Ramos (cell line): ENCODE measurements around the gene NOL4L.

Source experiments
- in situ Hi-C: fragments of 300-500 bp; cut with MboI; formaldehyde crosslinking; loops from one replicate; pipeline ENCODE4 v1.14.3; 2022; ENCODE audit warnings: low sequenced_read_pairs; ENCODE audit not compliant: unreplicated experiment

Gene NOL4L

DNA sequence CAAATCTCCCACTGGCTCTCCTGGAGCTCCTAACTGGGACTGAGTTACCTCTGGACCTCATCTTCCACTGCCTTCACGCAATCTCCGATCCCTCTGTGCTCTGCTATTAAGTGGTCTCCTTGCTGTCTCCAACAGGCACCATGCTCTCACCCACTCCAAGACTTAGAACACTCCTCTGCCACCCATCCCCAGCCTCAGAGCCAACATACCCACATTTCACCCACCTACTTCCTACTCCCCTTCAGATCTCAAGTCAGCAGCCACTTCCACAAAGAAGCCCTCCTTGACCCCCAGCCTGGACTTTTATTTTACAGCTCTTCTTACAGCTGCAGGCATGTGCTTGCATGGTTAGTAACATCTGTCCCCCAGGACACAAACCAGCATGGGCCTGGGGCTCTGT, 29.6 kb upstream of the NOL4L start:
- in situ Hi-C loops, result no loop called here

DNA sequence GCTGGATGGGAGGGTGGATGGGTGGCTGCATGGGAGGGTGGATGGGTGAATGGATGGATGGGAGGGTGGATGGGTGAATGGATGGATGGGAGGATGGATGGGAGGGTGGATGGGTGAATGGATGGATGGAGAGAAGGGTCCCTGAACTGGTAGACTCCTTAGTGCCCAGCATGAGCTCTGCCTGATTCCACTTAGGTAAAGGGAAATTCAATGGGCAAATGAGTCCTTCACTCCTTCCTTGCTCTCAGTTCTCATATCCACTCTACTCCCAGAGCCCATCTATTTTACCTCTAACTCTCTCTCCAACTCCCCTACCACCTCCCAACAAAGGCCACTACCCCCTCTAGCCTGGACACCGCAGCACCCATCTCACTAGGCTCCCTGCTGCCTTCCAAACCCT, 29.2 kb upstream of the NOL4L start:
- in situ Hi-C loops, result no loop called here

DNA sequence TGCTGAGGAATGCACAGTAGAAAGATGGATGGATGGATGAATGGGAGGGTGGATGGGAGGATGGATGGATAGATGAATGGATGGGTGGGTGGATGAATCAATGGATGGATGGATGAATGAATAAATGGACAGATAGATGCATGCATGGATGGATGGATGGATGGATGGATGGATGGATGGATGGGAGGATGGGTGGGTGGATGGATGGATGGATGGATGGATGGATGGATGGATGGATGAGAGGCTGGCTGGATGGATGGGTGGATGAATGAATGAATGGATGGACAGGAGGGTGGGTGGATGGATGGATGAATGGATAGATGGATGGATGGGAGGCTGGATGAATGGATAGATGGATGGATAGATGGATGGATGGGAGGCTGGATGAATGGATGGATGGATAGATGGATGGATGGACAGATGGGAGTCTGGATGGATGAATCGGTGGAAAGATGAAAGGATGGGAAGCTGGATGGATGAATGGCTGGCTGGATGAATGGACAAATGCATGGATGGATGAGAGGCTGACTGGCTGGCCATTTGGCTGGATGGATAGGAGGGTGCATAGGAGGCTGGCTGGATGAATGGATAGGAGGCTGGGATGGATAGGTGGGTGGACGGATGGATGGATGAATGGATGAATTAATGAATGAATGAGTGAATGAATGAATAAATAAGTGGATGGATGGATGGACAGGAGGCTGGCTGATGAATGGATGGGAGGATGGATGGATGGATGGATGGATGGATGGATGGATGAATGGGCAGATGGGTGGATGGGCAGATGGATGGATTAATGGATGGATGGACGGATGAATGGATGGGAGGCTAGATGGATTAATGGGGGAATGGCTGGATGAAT, 28.3 kb upstream of the NOL4L start:
- in situ Hi-C loops, result no loop called here

DNA sequence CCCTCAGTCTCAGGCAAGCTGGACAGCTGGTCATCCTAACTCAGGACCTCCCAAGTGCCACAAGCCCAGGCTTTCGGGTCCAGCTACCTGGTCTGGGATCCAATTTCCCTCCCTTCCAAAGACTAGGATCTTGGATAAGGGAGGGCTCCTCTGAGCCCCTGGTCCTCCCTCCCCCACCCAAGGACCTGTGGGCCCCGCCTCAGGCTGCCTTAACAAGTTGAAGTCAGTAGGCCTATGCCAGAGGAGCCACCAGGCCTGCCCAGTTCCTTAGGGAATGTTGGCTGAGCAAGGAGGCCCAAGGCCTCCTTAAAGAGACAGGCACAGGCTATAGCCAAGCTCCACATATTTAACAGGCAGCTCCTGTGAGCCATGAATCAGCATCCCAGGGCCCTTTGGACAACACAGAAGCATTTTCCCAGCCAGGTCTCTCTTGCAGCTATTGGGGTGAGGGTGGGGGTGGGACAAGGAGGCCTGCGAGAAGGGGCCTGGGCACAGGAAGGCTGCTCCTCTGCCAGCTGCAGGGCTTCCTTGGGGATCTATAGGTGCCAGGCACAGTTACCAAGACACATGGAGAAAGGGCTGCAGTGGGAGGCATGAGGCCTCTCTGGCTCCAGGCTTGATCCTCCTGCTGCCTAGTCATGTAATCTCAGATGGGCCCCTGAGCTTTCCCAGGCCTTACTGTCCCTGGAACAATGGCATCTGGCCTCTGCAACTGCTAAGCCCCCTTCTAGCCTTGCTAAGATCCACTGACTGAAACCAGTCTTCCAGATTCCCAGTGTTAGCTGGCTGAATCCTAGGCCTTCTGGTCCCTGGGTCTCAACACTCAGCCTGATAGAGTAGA, 27.4 kb upstream of the NOL4L start:
- in situ Hi-C loops, result no loop called here

DNA sequence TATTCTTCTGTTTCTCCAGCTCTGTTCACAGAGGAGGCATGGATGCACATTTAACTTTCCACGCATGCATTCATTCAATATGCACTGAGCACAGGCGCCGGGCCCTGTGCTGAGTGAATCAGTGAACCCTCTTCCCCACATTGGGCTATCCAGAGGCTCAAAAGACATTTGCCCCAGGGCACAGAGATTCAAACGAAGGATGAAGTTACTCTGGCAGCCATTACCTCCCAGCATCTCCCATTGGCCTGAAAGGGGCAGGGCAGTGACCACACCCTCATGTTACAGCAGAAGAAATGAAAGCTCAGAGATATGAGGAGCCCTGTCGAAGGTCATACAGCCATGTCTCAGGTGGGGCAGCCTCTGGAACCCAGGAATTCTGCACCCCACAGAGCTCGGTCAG, 26.7 kb upstream of the NOL4L start:
- in situ Hi-C loops, result no loop called here

DNA sequence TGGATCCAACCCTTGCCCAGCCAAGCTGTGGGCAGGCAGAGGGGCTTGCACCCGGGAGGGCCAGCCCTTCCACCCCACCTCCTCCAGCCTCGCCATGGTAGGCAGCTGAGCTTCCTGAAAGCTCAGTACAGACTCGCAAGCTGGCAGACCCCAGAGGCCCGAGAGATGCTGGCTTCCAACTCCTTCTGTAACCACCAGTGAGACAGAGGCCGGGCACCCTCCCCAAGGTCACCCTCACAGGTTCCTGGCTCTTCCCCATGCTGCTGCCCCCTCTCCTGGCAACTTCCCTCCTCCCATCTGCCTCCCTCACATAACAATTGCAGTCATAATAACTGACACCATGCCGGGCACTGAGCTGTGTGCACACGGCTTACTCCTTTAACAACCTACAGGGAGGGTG, 26.2 kb upstream of the NOL4L start:
- in situ Hi-C loops, result no loop called here

DNA sequence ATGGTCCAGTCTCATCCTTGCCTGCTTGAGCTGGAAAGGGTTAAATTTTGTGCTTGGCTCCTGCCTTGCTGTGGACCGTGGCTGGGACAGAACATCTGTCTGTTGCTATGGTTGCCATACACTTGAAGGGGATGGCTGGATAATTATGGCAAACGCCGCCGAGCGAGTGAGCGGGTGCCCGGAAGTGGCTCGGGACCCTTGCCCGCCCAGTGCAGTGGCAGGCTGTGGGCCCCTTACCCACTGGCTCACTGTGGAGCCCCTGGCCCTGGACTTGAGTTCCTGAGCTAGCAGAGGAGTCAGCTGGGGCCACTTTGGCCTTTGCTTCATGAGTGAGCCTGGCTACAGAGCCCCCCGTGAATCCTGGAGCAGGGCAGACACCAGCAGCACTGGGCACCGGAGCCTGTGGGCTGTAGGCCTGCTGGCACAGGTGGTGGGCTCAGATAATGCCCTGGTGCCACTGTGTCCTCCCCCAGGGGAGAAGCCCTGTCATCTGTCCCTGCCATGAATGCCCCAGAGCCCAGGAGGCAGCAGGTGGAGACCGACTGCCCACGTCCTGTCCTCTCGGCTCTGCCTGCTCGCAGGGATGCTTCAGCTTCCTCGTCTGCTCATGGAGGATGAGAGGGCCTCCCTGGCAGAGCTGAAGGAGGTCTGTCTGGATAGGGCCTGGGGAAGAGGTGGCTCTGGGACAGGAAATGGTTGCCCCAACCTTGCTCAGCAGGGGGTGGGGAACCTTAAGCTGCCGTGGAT, 25.5 kb upstream of the NOL4L start:
- in situ Hi-C loops, result no loop called here

DNA sequence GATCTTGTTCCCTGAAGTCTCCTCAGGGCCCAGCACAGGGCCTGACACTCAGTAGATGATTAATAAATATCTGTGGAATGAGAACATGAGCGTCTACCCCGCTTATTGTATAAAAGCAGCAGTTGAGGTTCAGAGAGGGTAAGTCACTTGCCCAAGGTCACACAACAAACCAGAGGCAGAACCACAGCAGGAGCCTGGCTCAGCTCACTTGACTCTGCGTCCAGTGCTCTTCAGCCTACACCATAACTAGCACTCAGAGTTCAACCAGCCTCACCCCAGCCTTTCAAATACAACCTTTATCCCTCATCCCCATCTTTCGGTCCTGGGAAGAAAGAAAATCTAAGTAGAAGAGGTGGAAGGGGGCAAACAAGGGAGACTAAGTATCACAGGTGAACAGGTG, 24.9 kb upstream of the NOL4L start:
- in situ Hi-C loops, result no loop called here

DNA sequence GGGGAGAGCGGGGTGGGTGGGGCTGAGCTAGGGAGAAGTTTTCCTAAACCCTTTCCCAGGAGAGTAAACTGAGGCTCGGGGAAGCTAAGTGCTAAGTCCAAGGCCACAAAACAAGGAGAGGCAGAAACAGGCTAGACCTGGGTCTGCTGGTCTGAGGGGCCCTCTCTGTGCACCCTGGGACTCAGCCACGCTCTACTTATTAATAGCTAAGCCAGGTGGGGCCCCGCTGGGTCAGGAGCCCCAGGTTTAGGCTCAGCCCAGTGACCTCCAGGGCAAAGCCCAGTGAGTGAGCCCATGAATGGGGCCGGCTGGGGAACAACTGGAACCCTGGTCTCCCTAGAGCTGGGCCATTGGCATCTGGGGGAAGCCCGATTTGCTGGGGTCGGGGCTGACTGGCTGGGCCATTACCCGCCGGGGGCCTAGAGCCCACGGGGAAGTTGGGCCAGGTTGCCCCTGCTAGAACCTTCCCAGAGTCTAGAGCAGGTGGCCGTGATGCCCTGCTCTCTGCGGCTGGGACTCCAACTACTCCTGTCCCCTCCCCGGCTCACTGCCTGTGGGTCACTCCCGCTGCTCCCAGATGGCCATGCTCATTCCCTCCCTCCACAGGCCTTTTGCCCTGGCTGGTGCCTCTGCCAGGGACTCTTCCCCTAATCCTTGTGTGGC, 24.1 kb upstream of the NOL4L start:
- in situ Hi-C loops, result no loop called here

DNA sequence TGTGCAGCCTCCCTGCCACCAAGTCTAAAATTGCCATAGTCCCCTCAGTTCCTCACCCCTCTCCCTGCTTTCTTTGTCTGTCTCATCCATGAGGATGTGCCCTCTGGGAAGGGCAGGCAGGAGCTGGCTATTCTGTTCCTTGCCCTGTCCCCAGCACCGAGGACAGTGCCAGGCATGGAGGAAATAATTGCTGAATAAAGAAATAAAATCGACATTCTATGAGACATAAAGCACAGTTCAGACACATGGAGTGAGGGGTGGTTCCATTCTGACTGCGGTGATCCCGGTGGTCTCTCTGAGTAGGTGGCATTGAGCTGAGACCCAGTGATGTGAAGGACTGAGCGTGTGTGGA, 23.5 kb upstream of the NOL4L start:
- in situ Hi-C loops, result no loop called here

DNA sequence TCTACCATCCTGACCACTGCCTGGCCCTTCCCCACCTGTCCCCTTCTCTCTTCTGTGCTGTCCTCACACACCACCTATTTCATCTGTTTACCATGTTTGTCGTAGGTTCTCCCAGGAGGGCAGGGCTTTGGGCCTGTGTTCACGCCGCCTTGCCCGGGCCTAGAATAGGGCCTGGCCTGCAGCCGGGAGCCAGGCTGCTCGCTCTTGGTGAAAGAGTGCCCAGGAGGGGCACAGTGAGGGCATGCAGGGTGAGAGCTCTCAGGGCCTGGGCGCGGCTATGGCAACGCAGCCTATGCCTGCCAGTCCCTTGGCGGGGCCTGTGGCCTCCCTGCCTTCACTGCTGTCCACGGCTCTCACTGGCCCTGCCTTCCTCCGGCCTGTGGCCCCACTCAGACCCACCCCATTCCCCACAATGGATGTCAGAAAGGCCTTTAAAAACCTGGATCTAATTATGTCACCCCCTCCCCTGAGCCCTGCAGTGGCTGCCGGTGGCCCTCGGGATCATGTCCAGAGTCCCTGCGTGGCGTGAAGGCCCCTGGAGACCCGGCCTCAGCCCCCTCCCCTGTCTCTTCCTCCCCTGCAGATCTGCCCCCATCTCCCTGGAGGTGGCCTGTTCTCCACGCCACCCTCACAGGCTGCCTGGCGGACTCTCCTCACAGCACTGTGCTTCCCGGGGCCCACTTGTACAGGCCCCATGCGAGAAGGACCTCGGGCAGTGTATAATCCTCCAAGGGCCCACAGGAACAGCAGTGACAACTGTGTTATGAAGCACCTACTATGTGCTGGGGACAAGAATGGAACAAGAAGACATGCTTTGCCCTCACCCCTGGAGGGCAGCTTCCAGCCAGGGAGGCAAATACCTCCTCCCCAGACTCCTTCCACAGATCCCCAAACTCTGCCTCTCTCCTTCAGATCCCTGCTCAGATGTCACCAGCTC, 22.9 kb upstream of the NOL4L start:
- in situ Hi-C loops, result no loop called here

DNA sequence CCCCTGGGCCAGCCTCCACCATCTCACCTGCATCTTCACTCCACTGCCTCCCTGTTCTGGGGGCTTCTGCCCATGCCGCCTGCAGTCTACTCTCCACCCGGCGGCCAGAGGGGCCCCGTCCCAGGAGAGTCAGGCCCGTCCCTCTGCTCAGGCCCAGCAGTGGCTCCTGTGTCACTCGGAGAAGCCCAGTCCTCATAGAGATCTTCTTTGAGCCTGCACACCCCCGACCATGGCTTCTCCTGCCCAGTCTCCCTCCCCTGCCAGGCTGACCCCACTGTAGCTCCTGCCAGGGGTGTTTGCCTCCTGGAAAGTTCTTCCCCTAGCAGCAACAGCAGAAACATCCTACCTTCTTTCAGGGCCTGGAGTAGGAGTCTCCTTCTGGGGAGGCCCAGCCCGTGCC, 22.2 kb upstream of the NOL4L start:
- in situ Hi-C loops, result no loop called here

DNA sequence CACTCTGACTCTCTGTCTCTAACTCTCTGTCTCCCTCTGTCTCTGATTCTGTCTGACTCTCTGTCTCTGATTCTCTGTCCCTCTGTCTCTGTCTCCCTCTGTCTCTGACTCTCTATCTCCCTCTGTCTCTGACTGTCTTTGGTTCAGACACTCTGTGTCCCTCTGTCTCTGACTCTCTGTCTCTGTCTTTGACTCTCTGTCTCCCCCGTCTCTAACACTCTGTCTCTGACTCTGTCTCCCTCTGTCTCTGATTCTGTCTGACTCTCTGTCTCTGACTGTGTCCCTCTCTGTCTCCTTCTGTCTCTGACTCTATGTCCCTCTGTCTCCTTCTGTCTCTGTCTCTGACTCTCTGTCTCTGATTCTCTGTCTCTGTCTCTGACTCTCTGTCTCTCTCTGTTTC, 21.7 kb upstream of the NOL4L start:
- in situ Hi-C loops, result no loop called here

DNA sequence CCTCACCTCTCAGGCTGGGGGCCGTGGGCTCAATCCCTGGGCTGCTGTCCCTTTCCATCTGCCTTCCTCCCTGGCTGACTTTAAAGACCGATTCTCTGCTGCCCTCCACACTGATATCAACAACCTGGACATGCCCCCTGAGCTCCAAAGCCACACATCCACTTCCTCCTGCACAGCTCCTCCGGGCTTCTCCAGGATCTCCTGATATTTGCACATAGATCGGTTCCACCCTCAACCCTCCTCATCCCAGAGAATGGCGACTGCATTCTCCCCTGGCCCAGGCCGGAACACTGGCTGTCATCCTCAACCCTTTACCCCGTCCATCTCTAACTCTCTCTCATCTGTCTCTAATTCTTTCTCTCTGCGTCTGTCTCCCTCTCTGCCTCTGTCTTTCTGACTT, 21.0 kb upstream of the NOL4L start:
- in situ Hi-C loops, result no loop called here

DNA sequence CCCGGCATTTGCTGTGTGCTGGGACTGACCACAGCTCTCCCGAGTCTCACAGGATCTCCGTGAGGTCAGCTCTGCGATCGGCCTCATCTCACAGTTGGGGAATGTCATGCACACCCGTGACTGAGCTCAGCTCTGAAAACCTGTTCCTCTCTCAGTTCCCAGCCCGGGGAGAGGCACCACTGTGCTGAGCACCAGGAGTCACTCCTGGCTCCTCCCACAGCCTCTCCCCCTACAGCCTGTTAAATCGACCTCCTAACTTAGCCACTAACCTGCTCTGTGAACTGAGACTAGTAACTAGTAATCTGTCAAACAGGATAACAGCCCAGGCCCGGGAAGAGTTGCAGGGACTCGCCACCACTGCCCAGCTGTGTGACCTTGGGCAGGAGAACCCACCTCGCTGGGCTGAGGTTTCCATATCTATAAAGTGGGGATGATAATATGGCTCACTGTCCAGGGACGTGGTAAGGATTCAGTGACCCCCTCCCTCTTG, 20.1 kb upstream of the NOL4L start:
- in situ Hi-C loops, result no loop called here

DNA sequence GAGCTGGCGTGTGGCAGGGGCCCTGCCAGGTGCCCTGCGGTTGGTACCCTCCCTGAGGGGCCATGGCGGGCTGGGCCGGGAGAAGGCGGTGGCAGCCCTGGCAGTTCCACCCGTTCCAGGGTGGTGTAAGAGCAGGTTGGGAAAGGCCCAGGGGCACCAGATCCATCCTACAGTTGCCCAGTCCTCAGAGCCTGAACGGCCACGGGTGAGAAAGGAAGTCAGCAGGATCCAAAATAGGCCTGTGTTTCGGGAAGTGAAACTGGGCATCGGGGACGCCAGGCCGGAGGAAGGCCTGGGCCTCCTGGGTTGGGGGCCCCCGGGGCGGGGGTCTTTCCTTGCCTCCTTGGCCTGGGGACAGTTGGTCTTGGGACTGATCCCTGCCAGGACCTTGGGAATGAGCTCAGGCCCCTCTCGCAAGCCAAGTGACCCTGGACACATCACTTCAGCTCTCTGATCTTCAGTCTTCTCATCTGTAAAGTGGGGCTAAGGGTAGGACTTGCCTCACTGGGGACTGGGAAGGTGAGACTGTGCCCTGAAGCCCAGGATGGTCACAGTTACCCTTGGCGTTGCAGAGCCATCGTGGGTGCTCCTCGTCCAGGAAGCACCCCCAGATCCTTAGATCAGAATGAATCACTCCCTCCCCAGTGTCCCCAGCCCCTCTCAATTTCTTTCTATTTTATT, 18.1 kb upstream of the NOL4L start:
- in situ Hi-C loops, result no loop called here

DNA sequence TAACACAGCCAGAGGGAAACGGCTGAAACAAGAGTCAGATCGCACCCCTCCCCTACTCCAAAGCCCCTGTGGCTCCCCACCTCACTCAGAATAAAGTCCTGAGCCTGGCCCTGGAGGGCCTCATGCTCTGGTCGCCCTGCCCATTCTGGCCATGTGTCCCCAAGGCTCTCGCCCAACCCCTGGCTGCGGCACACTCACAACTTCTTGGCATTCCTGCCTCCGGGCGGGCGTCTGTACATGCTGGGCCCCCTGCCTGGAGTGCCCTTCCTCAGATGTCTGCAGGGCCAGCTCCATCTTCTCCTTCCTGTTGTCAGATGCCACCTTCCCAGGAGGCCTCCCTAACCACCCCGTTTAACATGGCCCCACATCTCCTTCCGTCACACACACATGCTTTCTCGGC, 17.1 kb upstream of the NOL4L start:
- in situ Hi-C loops, result no loop called here

DNA sequence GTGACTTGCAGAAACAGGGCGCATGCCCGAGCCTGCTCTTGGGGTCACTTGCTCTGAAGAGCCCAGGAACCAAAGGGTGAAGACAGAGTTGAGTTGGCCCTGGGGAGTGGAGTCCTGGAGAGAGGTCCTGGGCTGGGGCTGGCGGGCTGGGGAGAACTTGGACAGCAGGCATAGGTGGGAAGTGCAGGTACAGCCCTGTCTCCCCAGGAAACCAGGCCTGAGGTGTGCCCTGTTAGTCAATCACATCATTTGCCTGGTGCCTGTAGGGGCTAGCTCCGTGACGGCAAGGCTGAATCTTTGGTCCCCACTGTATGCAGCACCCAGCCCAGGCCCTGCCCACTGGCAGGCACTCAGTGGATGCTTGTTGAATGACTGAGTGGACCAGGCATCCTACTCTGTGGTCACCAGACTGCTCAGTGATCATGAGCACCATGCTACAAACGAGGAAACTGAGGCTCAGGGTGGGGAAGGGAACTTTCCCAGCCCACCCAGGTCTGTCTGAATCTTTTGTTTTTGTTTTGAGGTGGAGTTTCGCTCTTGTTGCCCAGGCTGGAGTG, 15.6 kb upstream of the NOL4L start:
- in situ Hi-C loops, result no loop called here
